ENCODE data around the gene KNG1.

DNA sequence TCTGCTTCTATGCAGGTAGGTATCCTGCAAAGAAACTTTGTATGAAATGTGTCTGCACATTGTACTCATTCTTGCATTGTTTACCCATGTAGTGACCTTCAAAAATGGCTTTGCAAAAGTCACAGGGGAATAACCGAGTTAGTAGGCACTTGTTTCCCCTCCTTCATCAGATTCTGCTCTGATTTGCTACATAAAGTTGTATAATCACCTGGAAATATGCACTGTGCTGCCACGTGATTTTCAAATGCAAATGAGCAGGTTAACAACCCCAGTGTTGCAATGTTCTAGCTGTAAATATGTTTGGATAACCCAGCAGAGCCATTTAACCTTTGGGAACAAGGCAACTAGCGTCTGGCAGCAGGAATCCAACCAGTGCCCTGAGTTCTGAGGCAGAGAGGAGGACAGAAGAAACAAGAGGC is at the start of gene KNG1:
- TF ChIP-seq, protein P1, sequence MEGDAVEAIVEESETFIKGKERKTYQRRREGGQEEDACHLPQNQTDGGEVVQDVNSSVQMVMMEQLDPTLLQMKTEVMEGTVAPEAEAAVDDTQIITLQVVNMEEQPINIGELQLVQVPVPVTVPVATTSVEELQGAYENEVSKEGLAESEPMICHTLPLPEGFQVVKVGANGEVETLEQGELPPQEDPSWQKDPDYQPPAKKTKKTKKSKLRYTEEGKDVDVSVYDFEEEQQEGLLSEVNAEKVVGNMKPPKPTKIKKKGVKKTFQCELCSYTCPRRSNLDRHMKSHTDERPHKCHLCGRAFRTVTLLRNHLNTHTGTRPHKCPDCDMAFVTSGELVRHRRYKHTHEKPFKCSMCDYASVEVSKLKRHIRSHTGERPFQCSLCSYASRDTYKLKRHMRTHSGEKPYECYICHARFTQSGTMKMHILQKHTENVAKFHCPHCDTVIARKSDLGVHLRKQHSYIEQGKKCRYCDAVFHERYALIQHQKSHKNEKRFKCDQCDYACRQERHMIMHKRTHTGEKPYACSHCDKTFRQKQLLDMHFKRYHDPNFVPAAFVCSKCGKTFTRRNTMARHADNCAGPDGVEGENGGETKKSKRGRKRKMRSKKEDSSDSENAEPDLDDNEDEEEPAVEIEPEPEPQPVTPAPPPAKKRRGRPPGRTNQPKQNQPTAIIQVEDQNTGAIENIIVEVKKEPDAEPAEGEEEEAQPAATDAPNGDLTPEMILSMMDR (IDR thresholded peaks at IDR 0.05), result no peak
- TF ChIP-seq POLR2A (IDR thresholded peaks at IDR 0.05), result no peak
